DND-41 (cell line): ENCODE results near the gene GIPR.

ENCODE experiments used
- ATAC-seq: fragments of 200-7000 bp; cut with Tn5 transposase; 3 replicates; pipeline ENCODE4 v1.9.1; 2021; ENCODE audit warnings: low read depth; ENCODE audit not compliant: insufficient read depth
- DNase-seq: peaks from one replicate; pipeline ENCODE4 v3.0.0-alpha.2; 2020
- H2AFZ ChIP-seq: 2 replicates; pipeline ENCODE4 v1.6.0; 2012; ENCODE audit warnings: low read depth, low read length
- H3K27ac ChIP-seq: 2 replicates; pipeline ENCODE4 v1.5.1; 2012; ENCODE audit warnings: low read length, inconsistent platforms
- H3K27me3 ChIP-seq: fragments of 200-600 bp; sonication (generic); 2 replicates; pipeline ENCODE4 v1.6.0; 2012; ENCODE audit warnings: low read length, mild to moderate bottlenecking, inconsistent platforms; ENCODE audit not compliant: insufficient read depth, poor library complexity
- H3K36me3 ChIP-seq: 2 replicates; pipeline ENCODE4 v1.5.1; 2012; ENCODE audit warnings: low read length, inconsistent platforms; ENCODE audit not compliant: insufficient read depth
- H3K4me1 ChIP-seq: 2 replicates; pipeline ENCODE4 v1.5.1; 2012; ENCODE audit warnings: mild to moderate bottlenecking, low read length; ENCODE audit not compliant: insufficient read depth
- H3K4me2 ChIP-seq: 2 replicates; pipeline ENCODE4 v1.6.0; 2012; ENCODE audit warnings: mild to moderate bottlenecking, moderate library complexity, low read length, inconsistent platforms; ENCODE audit not compliant: insufficient read depth
- H3K4me3 ChIP-seq, 2 experiments: fragments of 200-600 bp in 1 of 2; shearing (Covaris generic) in 1 of 2; 2 replicates each; pipeline ENCODE4 v1.5.1; 2012 to 2016; ENCODE audit warnings: inconsistent platforms in 2 of 2, low read length in 2 of 2, mild to moderate bottlenecking in 2 of 2, low read depth in 1 of 2, moderate library complexity in 1 of 2
- H3K79me2 ChIP-seq: 2 replicates; pipeline ENCODE4 v1.6.0; 2012; ENCODE audit warnings: low read length, inconsistent platforms; ENCODE audit not compliant: insufficient read depth
- H3K9ac ChIP-seq: 2 replicates; pipeline ENCODE4 v1.6.0; 2012; ENCODE audit warnings: low read depth, mild to moderate bottlenecking, inconsistent platforms, low read length, moderate library complexity
- H3K9me3 ChIP-seq: 2 replicates; pipeline ENCODE4 v1.5.1; 2012; ENCODE audit warnings: low read length, moderate library complexity, mild to moderate bottlenecking, inconsistent platforms; ENCODE audit not compliant: insufficient read depth, severe bottlenecking
- H4K20me1 ChIP-seq: 2 replicates; pipeline ENCODE4 v1.6.0; 2012; ENCODE audit warnings: low read length; ENCODE audit not compliant: insufficient read depth
- CTCF ChIP-seq: IDR thresholded peaks from 2 replicates; pipeline ENCODE4 v1.5.1; 2012; ENCODE audit warnings: borderline replicate concordance, low read length, moderate library complexity, mild to moderate bottlenecking; ENCODE audit not compliant: poor library complexity, severe bottlenecking; ENCODE audit errors: extremely low read depth
- EZH2 ChIP-seq: IDR thresholded peaks from 3 replicates; pipeline ENCODE4 v1.6.1; 2012; ENCODE audit warnings: borderline replicate concordance, low read depth, mild to moderate bottlenecking, moderate library complexity, low read length, inconsistent platforms; ENCODE audit not compliant: severe bottlenecking

GIPR gene

GRCh38 chr19:45659096-45659729 lies 8.8 kb upstream of the GIPR start:
- Histone ChIP-seq H4K20me1 (no peaks in the 10 kb centered on the region), H3K4me2 (no peak overlapping the region), H3K4me1 (no peaks in the 10 kb centered on the region), H3K9ac (no peak overlapping the region), H3K79me2 (no peaks in the 10 kb centered on the region), H2AFZ (no peak overlapping the region), H3K27ac (no peak overlapping the region), H3K4me3 (no peak overlapping the region), H3K27me3 (peaks cover 9% of the 10 kb centered on the region), H3K36me3 (no peaks in the 10 kb centered on the region), H3K9me3 (no peaks in the 10 kb centered on the region)
- no peak for DNase-seq
- no peak for ATAC-seq
- TF ChIP-seq EZH2 (no peak), CTCF (no peak)

- Histone ChIP-seq H3K4me3 (no peak overlapping the region), H3K27ac (no peak overlapping the region), H4K20me1 (no peaks in the 10 kb centered on the region), H3K9ac (no peak overlapping the region), H3K27me3 (peaks cover 9% of the 10 kb centered on the region), H3K79me2 (no peaks in the 10 kb centered on the region), H3K4me2 (no peak overlapping the region), H3K4me1 (no peaks in the 10 kb centered on the region), H3K36me3 (no peaks in the 10 kb centered on the region), H2AFZ (no peak overlapping the region), H3K9me3 (no peaks in the 10 kb centered on the region)
- no peak for ATAC-seq
- TF ChIP-seq CTCF (no peak), EZH2 (no peak)
- DNase-seq: no peak
Observed at GRCh38 chr19:45660636-45661035, 7.4 kb upstream of the GIPR start.

GRCh38 chr19:45663800-45664199 lies 4.2 kb upstream of the GIPR start:
- no peak overlapping the region for H3K4me2 ChIP-seq

More at GRCh38 chr19:45663800-45664199, 4.2 kb upstream of the GIPR start:
- DNase-seq (no peak), ATAC-seq (no peak)
- peaks cover 14% of the 10 kb centered on the region for H3K4me1 ChIP-seq
- H3K79me2 ChIP-seq: no peaks in the 10 kb centered on the region
- H3K9ac ChIP-seq: no peak overlapping the region
- TF ChIP-seq EZH2 (no peak), CTCF (no peak)
- H3K4me3 ChIP-seq: no peak overlapping the region
- no peak overlapping the region for H2AFZ ChIP-seq
- no peaks in the 10 kb centered on the region for H3K36me3 ChIP-seq
- H3K9me3 ChIP-seq: no peaks in the 10 kb centered on the region
- H3K27me3 ChIP-seq: peaks cover 17% of the 10 kb centered on the region
- H4K20me1 ChIP-seq: no peaks in the 10 kb centered on the region
- no peak overlapping the region for H3K27ac ChIP-seq
